NCI-H2029 treated with DMSO at 0.1 percent for 48 hours (cell line): ENCODE measurements around the gene CDC20.
A peak's percentile ranks its signal among the peaks of the same experiment; 100 is the strongest.
"Not testable (repeated sequence)": the region's sequence is repeated elsewhere in the genome, so short reads cannot be mapped to it uniquely, and the experiment has no call there.

Source experiments
- DNase-seq: peaks from one replicate; lab custom pipeline; 2025; lab: John Stamatoyannopoulos, UW

Gene CDC20

DNA sequence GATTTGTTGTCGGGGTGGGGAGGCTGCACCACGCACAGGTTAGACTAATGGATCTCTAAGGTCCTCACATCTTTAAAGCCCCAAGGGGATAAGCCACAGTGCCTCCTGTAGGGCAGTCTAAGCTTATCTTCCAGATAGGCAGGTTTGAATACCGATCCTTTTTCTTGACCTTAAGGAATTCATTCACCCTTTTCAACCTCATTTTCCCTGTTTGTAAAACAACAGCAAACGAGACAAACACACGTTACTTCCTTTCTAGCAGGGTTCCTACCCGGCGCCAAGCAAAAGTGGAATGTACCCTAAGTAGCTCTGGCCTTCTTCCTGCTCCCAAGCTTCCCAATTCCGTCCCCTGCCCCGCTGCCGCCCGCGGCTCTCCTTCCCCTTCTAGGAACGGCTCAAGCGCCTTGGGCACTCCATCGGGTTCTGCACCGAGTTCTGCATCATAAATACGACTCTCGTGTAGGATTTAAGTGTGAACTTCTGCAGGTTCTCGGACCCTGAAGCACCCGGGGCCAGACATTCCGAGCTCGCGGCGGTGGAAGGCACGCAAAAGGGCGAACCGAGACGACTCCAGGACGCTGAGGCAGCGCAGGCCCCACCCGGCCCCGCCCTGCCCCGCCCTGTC, 548 bp upstream of the CDC20 start:
- peak; percentile 60 for DNase-seq

DNA sequence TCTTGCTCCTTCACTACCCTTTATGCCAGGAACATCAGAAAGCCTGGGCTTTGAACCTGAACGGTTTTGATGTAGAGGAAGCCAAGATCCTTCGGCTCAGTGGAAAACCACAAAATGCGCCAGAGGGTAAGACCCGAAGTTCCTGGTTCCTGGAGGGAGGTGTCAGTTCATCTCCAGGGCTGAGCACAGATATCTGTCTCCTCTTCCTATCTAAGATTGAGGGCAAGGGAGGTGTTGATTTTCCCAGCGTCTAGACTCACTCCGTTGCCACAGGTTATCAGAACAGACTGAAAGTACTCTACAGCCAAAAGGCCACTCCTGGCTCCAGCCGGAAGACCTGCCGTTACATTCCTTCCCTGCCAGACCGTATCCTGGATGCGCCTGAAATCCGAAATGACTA, 915 bp downstream of the CDC20 start:
- DNase-seq = no peak

DNA sequence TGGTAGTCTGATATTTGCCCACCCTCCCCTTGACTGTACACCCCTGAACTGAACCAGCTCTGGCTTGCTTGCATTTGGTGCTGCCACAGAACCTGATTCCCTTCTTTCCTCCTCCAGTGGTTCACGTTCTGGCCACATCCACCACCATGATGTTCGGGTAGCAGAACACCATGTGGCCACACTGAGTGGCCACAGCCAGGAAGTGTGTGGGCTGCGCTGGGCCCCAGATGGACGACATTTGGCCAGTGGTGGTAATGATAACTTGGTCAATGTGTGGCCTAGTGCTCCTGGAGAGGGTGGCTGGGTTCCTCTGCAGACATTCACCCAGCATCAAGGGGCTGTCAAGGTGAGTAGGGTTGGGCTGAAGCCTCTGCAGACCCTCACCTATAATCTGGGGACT, 1.8 kb downstream of the CDC20 start:
- DNase-seq = no peak

DNA sequence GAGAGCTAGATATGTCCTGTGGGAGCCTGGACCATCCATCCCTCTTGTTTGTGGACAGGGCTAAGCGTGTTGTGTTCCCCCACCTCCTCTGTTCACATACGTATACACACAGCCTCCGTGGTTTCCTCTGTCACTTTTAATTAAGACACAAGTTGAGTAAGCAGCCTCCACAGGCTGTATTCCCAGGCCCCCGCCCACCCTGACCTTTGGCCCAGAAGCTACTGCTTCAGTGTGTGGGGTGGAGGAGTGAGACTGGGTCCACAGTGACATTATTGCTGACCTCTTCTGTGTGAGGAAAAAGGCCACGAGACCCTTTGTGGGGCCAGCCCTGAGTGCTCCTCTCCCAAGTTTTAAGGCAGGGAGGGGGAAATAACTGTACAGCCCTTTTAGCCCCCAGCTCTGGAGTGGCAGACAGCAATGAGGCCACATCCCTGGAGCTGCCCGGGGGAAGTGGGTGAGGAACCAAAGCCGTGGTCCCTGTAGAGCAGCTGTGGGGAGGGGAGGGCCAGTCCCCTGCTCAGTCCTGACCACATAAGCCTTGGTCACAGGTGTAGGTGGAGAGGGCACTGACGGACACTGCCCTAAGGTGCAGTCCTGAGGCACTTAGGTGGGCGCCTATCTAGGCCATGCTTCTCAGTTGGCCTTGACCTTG, 4.6 kb downstream of the CDC20 start:
- no peak for DNase-seq

DNA sequence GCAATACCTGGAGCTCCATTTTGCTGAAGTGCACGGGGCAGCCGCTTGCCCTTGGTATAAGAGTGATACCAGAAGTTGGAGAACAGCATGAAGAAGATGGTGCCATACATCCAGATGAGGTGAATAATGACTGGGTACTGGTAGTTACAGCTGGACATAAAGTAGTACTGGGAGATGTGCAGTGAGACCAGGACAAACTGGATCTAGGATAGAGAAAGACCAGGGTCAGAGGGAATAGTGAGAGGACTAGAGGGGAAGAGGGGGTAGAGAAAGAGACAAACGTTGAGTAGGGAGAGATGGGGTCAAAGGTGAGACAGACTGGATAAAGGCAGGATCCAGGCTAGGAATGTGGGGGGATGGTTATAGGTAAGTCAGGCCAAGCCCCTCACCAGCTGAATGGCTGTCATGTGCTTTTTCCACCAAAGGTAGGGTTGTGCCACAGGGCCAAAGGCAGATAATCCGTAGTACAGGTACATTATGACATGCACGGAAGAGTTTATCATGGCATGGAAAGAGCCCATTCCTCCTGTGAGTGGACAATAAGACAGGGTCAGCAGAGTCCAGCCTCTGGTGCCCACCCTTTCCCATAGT, 5.2 kb downstream of the CDC20 start:
- DNase-seq = no peak

DNA sequence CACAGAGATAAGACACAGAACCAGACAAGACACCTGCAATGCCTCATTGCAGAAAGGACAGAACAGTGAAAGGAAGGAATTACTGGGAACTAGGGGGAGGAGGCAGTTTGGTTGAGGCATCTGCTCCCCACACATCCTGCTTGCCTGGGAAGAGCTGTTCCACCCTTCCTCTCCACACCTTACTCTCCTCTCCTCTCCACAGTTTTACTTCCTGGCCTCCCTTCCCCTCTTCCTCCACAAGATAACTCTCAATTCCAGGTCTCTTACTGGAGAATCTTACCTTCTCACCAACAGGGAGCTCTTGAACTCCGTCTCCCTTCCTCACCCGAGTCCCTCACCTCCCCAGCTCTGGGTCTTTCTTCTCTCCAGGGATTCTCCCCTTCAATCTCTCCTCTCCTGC, 6.9 kb downstream of the CDC20 start:
- DNase-seq = no peak

DNA sequence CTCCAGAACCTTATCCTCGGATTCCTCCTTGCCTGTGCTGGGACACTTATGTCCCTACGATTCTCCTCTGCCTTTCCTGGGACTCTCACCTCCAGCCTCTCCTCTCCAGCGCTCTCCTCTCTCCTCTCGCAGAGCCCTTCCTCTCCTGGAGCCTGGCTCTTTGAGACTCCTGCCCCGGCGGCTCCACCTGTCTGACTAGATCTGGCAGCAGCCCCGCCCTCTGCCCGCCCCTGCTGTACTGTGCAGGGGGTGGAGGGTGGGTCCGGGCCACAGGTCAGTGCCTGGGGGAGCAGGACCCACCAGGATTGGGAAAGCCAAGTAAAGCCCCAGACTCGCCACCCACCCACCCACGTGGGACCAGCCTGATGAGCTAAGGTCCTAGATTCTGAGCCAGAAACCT, 7.4 kb downstream of the CDC20 start:
- DNase-seq = no peak

DNA sequence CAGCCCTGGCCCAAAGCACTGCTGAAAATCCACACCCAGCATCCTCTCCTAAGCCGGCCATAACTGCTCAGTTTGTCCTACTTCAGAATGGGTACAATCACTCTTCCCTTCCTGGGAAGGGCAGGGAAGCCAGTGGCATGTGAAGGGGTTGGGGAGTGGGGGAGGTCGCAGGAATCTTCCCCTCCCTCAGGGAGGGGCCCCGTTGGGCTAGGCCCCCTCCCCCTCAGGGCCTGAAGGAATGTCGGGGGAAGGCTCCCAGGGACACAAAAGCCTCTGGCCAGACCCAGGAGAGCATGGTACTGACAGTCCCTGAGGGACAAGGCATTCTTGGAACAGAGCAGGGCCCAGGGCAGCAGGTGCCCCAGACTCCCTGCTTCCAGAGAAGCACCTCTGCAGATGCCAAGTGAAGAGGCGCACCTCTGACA, 7.8 kb downstream of the CDC20 start:
- no peak for DNase-seq

DNA sequence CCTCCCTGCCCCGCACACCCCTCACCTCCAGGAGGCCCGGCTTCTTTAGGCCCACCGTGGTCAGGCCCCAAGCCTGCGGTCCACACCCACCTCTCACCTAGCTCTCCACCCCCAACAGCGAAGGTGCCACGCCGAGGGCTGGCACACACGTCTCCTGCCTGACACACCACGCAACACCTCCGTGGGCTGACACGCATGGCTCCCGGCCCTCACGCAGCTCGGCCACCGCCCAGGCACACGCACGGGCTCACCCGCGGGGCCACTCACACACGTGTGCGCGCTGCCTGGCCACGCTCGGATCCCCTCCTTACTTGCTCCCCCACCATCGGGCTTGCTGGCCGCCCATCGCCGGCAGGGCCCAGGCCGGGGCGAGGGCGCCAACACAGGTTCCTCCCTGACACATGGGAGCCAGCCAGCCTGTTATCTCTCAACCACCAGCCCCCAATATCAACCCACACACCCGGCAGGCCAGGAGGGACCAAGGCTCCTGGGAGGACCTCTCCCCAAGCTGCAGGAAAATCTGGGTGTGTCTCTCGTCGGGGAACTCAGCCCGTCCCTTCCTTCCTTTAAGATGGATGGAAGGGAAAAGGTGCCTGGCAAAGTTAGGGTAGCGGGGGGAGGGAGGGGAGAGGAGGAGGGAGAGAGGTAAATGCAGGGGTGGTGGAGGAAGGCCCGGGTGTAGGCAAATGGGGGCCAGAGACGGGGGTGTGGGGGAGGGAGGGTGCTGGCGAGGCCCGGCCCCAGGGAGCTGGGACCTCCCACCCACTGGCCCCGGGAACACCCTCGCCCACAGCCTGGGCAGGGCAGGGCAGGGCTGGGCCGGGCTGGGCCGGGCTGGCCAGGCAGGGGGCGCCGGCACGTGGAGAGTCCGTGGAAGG, 8.5 kb downstream of the CDC20 start:
- DNase-seq = no peak

DNA sequence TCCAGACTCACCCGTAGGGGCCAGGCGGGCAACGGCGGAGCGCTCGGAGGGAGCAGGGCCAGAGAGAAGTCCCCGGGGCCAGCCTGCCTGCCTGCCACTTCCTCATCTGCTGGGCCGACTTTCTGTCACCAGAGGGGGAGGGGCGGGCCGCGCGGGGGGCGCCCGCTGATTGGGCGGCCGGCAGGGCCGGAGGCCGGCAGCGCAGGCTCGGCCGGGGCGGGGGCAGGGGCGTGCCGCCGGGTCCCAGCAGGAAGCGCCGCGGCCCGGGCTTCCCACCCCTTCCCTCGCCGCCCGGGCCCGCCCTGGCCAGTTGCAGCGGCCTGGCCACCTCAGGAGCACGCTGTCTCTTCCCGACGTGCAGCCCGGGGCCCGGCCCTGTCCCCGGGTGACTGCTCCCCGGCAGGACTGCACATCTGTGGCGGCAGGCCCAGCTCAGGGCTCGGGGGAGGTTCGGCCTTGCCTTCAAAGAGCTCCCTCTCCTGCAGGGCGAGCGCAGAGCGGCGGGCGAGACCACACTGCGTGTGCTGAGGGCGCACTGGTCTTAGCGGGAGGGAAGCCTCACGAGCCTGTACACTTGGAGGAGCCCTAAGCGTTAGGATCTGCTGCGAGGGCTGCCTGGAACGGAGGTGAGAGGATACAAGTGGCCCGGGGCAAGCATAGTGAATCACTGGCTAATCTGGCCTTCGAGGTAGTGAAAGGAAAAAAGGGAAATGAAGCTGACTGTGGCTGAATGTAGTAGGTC, 9.3 kb downstream of the CDC20 start, which contains the start of gene ELOVL1:
ELOVL1 (minus strand) TSS at position 108 of the 742 bp plus-strand sequence. CDS start 2,402 bp downstream, outside the sequence.
- DNase-seq = peak; percentile 84

DNA sequence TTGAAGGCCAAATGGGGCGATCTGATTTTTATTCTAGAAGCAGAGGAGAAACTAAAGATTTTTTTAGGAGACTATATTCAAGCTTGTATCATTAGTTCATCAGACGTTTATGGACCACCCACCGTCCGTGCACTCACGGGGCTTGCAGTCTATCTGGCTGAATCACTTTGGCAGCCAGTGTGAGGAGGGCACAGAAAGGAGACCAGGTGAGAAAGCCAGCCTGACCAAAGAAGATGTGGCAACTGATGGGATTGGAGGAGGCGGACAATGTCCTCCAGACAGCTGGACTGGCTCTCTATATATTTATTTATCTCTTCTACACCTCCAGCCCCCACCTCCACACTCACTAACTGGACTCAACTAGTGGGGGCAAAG, 9.9 kb downstream of the CDC20 start:
- DNase-seq = no peak

DNA sequence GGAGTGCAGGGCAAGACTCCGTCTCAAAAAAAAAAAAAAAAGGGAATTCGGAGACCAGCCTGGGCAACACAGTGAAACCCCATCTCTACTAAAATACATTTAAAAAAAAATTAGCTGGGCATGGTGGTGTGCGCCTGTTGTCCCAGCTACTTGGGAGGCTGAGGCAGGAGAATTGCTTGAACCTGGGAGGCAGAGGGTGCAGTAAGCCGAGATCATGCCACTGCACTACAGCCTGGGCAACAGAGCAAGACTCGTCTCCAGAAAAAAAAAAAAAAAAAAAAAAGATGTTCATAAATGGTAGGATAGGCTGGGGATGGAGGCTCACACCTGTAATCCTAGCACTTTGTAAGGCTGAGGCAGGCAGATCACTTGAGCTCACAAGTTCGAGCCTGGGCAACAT, 11.0 kb downstream of the CDC20 start:
- not testable (repeated sequence) for DNase-seq

DNA sequence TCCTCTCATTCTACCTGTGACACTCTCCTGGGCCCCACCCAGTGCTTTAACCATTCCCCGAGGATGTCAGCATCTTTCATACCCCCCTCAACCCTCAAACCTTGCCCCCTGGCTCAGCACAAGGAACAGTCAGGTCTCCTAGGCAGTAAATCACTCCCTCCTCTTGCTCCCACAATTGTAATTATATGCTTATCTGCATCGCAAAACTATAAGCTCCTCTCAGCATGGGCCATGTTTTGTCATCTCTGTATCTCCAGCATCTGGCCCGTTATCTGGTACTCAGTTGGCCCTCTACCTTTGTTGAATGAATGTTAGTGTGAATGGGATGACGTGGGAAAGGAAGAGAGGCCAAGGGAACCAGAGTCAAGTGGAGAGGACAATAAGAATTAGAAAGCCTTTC, 11.8 kb downstream of the CDC20 start:
- DNase-seq = no peak

DNA sequence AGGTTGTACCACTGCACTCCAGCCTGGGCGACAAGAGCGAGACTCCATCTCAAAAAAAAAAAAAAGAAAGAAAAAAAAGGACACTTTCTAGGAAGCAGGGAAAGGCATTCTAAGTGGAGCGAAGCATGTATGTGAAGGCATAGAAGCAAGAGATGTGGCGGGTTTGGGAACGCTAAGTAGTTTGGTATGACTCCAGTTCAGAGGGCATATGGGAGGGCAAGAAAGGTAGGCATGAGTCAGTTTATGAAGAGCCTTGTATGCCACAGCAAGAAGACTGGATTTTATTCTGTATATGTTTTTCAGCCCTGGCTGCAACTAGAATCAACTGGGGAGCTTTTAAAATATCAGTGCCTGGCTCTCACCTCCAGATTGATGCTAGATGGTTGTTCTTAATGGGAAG, 13.4 kb downstream of the CDC20 start:
- no peak for DNase-seq

DNA sequence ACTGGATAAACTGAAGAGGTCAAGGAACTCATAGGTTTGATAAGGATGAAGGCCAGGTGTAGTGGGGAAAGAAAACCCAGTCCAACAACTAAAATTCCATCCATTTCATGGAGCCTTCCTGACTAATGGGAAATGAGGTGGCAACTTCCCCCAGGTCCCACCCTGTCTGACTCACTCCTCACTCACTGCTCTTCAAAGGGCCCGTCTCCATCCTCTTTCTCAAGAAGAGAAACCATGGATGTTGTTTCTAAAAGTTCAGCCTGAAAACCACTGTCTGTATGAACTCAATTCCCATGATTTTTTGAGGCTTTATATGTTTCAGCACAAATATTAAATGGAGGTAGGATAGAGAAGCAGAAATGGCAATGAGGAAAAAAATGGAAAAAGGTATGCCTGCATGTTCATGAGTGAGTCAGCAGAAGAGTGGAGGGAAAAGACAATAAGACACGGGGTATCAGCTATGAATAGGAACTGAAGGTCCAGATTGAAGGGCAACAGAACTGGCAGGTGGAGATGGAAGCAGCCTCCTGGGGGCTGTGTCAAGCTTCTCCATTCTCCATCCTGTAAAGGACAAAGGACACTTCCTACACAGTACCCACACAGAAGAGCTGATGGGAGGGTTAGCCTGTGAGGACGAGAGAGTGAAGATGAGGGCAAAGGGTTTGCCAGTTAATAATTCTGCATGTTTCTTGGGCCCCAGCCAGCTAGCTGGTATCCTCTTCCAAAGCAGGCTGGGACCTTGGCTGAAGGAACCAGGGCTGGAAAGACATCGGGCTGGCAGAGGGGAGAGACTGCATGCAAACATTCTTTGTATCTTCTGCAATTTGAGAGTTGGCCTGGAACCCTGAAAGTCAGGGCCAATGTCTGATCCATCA, 14.5 kb downstream of the CDC20 start:
- no peak for DNase-seq

DNA sequence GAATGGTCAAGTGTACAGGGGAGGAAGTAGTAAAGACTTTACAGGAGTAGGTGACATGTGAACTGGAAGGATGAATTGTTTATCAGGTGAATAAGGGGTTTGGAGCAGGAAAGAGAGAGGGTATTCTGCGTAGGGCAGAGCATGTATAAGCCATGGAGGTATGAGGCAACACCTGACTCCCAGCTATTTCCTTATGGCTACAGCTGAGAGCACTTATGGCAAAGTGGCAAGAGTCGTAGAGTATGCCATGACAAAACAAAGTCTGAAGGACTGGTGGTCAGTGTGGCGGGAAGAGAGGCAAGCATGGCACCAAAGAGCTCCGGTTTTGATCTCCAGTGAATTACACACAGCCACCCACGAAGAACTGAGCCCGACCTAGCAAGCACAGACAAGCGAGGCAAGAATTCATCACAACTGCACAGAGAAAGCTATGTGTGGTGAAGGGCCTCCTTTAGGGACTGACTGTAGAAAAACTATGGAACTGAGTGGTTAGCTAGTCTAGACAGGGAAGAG, 18.0 kb downstream of the CDC20 start:
- no peak for DNase-seq

DNA sequence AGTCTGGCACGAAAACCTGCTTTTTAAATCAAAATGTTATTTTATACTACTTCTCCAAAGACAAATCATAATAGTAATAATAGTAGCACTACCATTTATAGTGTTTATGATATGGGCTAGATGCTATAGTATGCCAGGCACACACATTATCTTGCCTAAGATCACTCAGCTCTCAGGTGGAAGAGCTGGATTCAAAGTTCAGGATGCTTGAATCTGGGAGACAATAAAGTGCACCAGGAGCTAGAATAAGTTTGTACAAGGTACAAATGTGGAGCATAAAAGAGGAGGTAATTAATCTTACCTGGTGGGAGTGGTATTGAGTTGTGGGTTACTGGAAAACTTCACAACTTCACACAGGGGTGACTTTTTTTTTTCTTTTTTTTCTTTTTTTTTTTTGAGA, 19.1 kb downstream of the CDC20 start:
- DNase-seq = no peak

DNA sequence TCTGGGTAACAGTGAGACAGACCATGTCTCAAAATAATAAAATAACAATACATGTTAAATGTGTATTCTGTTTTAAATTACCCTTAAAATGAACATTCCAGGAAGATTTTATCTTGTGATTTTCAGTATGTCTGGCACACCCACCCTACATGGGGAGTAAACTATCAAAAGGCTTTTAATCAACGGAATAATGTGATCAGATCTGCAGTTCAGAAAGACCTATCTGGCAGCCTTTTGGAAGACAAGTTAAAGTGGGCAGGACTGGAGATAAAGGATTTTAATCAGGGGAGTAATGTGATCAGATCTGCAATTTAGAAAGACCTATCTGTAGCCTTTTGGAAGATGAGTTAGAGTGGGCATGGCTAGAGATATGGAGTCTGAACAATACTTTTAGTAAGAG, 20.7 kb downstream of the CDC20 start:
- DNase-seq = no peak

DNA sequence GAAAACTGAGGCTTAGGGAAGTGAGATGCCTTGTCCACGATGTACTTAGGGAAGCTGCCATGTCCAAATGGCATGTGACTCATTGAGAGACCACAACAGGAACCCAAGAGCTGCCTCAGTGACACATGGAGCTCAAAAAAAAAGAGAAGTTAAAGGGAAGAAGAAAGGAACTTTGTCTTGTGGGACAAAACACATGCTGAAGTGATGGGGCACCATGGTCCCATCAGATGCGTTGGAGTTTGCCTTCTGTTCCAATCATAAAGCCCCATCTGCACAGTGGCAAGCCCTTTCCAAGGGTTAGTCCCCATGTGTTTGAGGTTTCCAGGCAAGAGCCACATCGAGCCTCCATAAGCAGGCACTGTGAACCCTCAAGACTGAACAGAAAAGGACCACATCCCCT, 22.8 kb downstream of the CDC20 start:
- DNase-seq = no peak

DNA sequence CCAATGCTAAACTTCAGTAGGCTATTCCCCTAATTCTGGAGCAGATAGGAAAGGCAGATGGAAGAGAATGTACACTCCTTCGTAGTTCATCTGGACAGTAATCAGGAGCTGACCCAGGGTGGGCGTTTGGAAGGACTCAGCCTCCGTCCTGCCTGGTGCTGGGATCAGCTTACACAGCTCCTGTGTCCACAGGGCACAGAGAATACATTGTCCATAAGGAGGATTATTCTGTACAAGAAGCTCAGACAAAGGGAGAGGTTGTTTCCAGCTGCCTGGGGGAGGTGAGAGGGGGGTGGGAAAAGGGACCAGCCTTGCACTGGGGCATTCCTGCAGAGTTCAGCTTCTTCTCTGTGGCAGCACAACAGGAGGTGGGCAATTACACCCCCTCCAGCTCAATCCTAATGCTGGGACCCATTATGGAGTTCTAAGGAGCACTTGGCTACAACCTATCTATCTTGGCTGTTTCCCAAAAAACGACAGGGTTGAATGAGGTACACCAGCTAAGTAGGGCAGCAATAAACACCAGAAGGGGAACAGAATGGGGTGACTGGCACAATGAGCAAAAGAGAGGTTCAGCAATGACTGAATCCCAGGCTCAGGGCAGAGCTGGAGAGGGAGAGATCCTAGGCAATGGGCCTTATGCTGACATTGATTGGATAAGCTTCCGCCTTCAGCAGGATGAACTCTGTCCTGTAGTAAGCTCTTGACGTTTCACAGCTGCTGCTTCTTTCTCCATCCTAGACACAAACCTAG, 23.4 kb downstream of the CDC20 start:
- no peak for DNase-seq
